DMS79 treated with DMSO at 0.1 percent for 48 hours (cell line): Measurements from ENCODE around the gene CPNE5.

Experiments used
- DNase-seq: peaks from one replicate; lab custom pipeline; 2025; lab: John Stamatoyannopoulos, UW

CPNE5 gene

DNA sequence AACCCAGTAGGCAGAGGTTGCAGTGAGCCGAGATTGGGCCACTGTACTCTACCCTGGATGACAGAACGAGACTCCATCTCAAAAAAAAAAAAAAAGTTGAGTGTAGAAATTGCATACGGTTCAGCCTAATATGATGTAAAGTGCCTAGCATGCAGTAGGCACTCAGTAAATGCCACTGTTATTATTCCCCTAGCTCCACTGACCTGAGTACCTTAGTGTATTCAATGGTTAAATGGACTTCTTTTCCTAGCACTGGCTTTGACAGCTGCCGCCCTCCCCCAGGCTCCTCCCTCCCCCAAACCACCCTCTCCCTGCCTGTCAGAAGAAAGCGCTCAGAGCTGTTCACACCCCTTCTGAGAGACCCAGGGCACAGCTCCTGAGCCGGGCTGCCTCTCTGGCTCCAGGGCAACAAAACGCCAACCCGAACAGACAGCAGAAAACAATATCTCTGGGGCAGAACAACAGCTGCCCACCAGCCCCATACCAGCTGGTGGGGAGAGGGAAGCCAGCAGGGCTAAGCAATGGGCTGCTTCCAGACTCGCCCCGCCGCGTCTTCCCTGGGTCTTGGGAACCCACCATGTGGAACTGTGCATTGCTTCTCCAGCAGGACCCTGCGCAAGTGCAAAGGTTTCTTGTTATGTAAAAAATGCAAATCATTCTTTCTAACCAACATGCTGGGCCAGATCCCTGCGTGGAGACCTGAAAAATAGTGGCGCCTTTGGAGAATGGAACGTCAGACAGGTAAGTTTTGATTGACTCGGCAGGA lies 4.5 kb downstream of the CPNE5 start:
- DNase-seq = no peak

DNA sequence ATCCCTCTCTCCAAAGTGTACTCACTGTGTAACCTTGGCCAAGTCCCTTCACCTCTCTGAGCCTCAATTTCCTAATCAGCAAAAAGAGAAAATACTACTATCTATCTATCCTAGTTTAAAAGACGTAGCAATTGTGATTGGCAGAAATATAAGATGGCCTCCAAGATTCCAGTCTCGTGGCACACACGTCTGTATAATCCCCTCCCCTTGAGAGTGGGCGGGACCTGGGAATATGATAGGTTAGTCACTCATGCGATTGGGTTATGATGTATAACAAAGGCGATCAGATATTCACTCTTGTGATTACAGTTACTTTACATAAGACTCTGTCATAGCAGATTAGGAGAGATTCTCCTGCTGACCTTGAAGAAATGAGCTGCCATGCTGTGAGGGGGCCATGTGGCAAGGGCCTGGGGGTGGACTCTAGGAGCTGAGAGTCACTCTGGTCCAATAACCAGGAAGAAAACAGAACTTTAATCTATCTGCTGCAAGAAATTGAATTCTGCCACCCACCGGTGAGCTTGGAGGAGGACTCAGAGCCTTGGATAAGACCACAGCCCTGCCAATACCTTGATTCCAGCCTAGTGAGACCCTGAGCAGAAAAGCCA lies 6.0 kb downstream of the CPNE5 start:
- no peak for DNase-seq

DNA sequence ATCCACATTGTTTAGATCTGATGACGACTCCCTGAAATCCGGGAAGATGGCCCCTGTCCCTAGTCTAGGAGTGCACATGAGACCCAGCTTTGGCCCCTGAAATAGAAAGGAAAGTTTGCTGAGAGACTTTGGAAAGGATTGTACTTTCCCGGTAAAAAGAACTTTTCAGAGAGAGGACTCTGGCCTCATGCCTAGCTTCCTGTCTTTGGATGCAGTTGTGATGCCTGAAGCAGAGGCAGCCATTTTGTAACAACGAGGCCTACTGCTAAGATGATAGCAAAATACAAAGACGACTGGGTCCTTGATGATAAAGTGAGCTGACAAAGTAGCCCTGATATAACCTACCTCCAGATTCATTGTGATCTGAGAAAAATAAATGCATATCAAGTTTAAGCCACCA lies 6.9 kb downstream of the CPNE5 start:
- DNase-seq = no peak

DNA sequence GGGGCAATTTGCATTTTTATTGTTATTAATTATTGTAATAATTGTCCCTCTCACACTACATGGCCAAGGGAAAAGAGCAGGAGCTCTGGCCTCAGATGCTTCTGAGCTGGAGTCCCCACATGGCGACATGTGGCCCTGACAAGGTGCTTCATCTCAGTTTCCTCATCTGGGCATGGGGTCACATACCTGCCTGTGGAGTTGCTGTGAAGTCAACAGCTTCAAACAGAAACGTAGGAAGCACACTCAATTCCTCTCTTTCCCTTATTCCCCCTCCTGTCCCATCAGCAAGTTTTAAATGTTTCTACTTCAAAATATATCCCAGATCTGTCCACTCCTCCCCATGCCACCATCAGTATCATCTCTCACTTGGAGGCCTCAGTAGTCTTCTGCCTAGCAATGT lies 8.7 kb downstream of the CPNE5 start:
- no peak for DNase-seq

DNA sequence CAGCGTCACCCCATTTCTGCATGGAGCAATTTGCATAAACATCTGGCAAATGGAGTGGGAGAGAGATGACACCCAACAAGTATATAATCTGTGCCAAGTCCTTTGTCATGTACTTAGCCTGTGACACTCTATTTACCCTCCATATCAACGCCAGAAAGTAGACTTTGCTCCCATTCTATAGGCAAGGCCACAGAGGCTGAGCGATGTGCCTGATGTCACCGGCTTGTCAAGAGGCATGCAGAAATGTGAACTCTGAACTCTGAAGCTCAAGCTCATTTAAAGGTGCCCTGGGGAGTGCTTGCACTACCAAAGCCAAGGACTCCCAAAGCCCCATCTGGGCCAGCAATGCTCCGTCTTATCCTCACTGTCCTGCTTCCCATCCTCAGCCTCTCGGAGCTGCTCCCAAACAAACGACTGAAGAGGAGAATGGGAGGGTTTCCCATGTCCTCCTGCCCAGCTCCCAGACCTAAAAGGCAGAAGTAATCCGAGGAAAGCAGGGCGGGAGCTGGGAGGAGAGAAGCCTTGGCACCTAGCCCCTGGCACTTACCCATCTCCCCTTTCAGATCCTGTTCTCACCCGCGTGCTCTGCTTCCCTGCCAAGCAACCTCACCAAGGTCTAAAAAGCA lies 9.2 kb downstream of the CPNE5 start:
- peak; percentile 91 for DNase-seq

DNA sequence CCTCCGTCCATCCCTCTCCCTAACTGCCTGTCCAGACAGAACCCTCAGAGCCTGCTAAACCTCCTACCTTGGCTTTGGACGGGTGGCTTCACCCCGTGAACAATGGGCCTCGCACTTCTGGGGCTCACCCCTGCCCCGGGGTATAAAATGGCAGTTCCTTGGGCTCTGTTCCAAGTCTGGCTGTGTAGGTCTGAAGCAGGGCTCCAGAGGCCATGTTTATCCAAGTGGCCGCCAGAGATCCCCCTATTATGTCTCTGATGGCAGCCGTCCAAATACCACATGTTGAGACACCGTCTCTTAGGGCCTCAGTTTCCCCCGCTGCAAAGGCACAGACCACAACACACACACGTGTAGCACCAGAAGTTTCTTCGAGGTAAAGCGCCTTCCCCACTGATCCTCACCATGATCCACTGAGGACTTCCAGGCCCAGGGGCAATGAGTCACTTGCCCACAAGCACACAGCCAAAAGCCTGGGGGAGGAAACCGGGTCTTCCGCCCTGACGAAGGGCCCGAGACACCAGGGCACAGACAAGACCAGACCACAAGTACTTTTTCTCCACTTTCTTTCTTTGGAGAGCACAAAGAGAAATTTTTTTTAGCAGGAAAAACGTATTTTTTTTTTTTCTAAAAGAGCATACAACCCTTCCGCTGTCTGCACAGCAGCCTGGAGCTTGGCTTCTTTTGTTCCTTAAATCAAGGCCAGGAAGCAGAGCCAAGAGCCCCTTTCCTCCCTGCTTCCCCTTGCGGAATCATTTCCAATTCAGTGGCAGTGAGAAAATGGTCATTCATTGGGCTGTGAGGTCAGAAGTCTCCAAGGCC lies 11.8 kb downstream of the CPNE5 start:
- peak; percentile 92 for DNase-seq

DNA sequence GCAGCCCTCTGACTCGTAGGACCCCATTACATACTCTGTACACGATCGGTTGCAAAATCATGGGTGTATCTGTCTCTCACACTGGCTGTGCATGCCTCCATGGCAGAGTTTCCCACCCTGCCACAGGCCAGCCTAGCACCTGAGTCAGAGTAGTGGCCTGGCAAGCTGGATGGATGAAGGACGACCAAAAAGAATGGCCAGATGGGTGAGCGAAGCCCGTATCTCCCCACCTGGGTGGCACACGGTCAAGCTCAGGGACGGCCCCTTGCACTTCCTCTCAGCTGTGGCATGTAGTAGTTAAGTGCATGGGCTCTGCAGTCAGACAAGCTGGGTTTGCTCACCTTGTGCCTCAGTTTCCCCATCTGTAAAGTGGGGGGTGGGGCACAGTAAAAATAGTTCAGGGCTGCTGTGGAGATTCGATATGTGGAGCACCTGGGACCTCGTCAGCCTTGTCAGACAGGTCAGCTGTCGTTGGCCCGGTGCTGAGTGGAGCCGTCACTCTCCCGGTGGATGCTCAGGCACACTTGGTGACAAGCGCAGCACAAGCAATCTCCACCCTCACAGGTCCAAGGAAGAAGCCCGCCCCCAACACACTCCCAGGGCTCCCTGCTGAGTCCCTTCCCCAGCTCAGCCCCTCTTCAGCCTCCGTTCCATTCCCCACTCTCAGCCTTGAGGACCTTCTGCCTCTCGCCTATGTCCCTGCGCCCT lies 12.6 kb downstream of the CPNE5 start:
- DNase-seq = peak; percentile 92

DNA sequence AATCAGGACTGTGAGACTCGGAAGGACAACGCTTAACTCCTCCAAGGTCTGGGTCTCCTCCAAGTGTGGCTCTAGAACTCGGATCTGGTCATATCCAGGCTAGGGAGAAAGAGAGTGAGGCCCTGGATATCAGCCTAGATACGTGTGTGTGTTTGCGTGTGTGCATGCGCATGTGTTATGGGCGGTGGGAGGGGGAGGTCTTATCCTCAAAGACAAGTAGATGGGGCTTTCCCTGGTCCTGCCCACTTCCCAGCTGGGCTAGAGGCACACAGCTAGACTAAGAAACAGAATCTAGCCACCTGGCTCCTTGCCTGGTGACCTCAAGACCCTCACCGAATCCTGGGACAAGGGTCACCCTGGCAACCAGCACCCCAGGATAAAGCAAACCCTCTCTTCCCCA lies 13.2 kb downstream of the CPNE5 start:
- DNase-seq = no peak

DNA sequence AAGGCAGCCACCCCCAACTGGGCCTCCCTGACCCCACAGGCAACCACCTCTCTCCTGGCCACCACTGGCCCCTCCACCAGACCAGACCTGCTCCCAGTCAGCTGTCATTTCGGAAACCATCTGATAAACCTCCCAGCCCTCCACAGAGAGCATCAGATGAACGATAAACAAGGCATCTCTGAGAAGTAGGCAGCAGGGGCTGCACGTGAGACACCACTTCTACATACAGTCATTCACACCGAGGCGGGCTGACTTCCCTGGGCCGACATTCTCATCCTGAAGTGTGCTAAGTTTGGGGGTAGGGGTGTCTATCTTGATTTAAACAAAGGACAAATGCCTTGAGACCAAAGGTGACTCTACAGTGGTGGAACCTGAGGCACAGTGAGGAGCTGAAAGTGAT lies 13.8 kb downstream of the CPNE5 start:
- DNase-seq = no peak

DNA sequence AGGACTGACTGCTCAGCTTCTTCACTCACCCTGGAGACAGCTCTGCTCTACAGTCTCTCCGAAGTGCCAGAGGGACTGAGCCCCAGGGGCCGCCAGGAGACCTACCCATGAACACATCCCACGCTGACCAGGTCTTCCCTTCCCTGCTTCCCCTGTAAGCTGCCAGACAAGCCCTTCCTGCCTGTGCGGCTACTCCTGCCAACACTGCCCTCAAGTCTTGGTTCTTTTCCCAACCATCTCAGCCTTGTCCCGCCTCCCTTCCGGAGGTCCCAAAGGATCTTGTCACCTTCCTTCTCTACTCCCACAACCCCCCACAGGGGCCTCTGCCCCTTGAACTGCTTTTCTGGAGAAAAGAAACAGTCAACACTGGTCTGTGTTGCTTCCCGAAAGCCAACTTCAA lies 15.0 kb downstream of the CPNE5 start:
- no peak for DNase-seq

DNA sequence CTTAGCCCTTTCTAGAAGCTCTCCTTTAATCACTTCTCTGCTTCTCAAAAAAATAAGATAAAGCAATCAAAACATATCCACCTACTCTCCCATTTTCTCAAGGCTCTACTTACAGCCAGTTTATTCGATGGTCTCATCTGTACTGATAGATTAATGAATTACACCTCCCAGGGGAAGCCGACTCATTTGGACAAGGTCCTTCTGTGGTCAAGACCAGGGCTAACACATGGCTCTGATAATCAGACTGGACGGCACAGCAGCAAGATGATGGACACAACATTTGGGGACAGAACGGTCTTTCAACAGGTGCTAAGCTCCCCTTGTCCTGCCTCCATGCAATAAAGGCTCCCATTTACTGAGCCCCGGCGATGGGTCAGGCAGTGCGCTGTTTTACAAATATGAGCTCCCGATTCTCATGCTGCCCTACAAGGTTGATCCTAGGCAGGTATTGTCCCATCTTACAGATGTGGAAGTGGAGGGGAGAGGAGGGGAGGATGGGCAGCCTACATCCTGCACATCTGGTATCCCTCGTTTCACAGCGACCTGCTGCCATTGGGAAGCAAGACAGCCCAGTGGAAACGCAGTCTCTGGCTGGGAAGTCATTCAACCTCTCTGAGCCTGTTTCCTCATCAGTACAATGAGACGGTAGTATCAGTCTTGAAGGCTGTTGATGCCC lies 15.7 kb downstream of the CPNE5 start:
- no peak for DNase-seq

DNA sequence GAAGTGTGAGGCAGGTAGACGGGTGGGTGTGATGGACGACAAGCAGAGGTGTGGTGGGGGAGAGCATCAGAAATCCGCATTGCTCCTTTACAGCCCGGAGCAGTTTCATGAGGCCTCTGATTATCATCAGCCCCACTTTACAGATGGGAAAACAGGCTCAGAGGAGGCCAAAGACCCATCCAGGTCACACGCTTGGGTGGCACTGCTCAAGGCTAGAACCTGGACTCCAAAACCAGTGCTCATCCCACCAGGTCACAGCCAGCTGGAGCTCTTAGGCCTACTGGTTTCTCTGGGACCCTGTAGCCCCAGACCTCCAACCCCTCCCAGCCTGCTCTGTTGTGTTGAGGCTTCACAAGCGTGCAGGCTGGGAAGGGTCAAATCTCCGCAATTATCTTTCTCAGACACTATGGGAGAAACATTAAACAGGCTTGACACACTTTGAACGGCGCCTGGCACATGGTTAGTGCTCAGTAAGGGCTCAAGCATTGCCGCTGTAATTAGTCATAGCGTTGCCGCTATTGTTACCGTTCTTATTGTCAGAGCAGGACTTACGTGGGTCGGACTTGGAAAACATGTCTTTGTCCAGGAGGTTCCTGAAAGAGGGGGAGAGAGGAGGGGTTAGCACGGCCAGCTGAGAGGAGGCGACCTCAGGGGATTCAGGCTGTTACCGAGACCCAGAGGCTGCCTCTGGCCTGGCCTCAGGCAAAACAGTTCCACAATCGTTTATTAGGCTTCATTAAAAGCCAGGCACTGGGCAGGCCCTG lies 16.6 kb downstream of the CPNE5 start:
- DNase-seq = no peak

DNA sequence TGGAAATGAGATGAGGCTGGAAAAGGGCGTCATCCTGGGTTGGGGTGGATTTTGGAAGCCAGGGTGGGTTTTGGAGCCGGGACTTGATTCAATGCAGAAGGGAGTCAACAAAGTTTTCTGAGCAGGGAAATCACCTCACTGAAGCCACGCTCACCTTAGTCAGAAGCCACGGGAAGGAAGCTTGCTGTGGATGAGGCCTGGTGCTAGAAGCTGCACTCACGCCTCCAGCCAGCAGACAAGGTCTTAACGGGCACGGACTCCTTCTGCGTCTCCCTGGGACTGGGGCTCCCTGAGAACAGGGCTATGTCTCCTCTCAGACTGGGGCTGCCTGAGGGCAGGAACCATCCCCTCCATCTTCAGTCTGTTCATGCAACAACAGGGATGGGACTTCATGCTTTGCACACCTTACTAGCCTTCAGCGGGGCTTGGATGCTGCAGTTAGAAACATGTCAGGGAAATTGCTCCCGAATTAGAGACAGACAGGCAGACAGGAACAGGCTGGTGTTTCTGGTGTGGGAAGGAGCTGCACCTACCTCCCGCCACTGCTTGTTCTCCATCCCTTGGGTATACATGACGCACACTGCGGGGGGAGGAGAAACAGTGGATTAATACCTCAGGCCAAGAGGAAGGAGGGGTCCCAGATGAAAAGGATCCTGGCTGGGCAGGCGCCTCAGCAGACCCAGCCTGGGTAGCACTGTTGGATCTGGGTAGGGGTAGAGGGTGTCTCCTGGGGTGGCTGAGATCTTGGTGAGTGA lies 17.5 kb downstream of the CPNE5 start:
- no peak for DNase-seq

DNA sequence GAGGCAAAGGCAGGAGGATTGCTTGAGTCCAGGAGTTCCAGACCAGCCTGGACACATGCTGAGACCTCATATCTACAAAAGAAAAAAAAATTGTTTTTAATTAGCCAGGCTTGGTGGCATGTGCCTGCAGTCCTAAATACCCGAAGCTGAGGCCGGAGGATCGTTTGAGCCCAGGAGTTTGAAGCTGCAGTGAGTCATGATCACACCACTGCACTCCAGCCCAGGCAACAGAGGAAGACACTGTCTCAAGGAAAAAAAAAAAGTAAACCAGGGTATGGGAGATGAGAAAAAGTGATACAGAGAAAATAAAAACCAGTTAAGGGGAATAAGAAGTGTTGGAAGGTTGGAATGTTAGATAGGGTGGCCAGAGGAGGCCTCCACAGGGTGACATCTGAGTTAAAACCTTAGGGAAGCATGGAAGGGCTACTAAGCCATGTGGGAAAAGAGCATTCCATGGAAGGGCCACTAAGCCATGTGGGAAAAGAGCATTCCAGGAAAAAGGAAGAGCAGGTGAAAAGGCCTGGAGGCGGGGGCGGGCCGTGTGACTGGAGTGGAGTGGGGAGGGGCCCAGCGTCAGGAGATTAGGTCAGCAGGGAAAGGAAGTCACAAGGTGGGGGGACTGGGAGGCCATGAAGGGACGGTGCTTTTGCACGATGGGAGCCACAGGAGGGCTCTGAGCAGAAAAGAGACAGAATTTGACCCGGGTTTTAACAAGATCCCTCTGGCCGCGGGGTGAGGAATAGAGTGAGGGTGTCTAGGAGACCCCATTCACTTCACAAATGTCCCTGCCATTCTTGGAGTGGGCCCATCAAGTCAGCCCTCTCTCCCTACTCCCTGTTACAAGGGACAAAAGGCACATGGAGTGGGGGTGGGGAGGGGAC lies 18.3 kb downstream of the CPNE5 start:
- DNase-seq = no peak

DNA sequence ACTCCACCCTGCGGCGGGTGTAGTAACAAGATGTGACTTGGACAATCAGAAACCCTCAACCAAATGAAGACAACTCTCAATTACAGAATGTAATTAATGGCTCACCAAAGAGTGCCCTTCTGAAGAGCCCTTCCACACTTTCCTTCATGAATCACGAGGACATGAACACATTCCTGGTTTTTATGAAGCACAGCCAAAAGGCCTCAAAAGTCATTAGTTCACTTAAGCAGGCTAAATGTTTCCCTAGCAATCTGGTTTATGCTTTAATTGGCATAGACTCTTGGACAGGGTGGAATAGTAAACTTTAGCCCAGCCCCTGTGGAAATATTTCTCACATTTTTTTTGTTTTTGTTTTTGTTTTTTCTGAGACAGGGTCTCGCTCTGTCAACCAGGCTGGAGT lies 20.5 kb downstream of the CPNE5 start:
- DNase-seq = peak; percentile 71

DNA sequence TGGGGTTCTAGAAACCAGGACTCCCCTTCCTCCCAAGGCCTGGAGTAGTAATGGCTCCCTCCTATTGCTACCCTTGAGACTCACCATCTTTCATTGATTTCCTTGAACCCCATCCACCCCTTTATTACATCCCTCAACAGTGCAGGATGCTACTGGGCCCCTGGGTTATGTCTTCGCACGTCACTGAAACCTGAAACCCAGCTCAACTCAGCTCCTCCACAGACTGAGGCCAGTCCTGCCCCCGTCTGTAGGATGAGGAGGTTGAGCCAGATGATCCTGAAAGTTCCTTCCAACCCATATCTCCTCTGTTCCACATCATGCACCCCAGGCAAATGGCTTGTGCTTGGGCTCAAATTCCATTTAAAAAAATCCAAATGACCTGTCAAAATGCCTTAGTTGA lies 21.4 kb downstream of the CPNE5 start:
- DNase-seq = no peak

DNA sequence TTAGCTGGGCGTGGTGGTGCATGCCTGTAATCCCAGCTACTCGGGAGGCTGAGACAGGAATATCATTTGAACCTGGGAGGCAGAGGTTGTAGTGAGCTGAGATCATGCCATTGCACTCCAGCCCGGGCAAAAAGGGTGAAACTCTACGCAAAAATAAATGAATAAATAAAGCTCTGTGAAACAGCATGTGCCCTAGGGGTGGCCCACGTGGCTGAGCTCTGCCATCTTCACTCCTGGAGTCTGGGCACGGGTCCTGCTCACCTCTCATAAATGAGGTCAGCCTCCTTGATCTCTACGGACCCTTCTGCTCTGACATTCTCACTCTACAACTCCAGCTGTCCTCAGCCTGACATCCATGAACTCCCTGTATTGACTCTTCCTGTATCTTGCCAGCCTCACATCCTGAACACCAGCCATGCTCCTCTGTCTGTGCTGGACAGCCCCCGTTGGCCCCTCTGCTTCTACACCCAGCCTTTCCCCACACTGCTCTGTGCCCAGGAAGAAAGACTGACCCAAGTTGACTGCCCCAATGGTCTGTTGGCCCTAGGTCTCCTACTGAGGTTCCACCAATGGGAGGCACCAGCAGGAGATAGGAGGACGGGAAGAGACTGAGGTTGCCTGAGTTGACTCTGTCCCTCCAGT lies 21.9 kb downstream of the CPNE5 start:
- DNase-seq = no peak

DNA sequence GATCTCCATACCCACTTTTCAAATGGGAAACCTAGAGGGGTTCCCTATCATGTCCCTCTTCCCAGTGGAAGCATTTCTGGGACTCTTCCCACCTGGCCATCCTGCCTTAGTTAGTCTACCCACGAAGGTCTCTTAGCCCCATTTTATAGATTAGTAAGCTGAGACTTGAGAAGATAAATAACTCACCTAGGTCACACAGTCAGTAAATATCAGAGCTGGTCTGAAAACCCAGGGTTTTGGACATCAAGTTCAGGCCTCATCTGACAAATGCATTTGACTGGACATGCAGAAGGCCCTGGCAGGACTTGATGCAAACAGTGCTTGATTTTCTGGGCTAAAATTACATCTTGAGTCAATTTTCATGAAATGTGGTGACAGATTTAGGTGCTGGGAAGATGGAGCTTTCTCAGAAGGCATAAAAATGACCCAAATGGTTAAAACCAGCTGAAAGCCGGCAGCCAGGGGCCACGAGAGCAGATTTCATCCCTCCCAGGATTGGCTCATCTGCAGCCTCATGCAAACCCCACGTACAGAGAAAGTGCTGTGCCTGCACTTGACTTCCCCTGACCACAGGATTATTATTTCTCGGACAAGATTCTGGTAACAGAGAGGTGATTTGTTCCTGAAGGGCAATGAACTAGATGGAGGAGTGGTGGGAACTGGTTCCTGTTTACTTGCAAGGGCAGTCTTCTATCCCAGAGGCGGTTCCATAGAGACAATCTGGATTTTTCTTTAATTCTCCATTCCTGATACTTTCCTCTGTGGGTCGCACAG lies 23.1 kb downstream of the CPNE5 start:
- no peak for DNase-seq
